DMS79 (cell line): ENCODE data around the gene DNAAF8.

Source experiments
- DNase-seq: peaks from one replicate; lab custom pipeline; 2025; lab: John Stamatoyannopoulos, UW

Gene DNAAF8

GRCh38 chr16:4734063-4734729 lies at the start of gene DNAAF8, which contains the start of gene ANKS3:
Gene DNAAF8, plus strand, starts transcription at chr16:4734537. Its CDS starts 1,978 bp downstream, at chr16:4736515.
Gene ANKS3, minus strand, starts transcription at chr16:4734271. Its CDS starts 4,122 bp downstream, at chr16:4730149.
- DNase-seq = peak; percentile 85

DNA sequence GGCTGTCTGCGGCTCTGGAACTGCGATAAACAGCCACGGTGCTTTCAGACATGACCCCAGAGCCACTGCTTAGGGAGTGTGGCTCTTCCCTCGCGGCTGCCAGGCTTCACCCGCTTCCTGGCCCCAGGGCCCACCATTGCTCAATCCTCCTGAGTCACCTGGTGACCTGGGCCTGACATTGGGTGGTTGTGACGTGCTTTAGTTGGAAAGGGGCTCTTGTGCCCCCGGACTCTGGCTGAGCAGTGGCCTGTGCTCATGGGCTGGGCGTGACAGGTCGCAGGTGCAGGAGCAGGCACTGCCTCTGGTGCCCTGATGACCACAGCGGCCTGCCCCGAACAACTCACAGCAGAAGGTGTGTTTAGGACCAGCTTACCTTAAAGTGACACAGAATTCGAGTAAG lies 49.6 kb upstream of the DNAAF8 start:
- DNase-seq = no peak

- no peak for DNase-seq
Measured at GRCh38 chr16:4685292-4685691, 49.0 kb upstream of the DNAAF8 start.

- no peak for DNase-seq
Measured at GRCh38 chr16:4685776-4686496, 48.4 kb upstream of the DNAAF8 start.

DNA sequence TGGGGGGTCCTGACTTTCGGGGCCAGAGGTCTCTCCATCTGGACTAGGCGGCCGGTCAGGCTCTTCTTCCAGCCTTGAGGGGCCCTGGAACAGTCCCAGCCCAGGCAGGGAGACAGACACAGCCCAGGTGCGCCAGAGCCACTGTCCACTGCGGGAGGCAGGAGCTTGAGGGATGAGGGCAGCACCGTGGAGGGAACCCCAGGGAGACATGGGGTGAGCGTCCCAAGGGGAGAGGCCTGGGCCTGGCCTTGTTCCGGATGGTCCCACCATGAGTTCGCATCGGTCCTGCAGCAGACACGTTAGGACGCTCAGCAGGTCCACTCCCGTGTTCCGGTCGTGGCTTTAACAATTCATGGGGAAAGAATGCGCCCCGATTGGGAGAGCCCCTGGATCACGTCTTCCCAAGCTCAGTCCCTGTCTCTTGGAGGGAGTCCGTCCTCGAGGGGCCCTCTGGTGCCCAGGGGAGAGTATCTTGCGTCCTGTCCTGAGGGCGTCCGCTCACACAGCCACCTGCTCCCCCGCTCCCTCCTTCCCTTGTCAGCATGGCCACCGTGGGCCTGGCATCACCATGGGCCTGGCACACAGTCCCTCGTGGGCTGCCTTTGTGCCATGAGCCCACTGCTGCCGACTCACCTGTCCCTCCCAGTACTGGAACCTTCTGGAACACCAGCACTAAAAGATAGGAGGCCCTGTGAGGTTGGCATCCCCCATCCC lies 47.7 kb upstream of the DNAAF8 start:
- no peak for DNase-seq

DNA sequence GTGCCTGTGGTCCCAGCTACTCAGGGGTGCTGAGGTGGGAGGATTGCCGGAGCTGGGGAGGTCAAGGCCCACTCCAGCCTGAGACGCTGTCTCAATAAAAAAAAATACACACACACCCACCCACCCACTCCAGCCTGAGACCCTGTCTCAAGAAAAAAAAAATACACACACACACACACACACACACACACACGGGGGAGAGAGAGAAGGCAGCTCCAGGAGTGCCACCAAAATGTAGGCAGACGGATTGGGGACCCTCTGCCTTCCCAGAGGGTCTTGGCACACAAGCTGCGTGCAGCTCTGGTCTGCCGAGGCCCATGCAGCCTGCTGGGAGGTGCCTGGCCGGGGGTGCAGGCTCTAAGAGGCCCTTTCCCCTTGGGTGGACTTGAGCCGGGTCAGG lies 46.9 kb upstream of the DNAAF8 start:
- DNase-seq = no peak

DNA sequence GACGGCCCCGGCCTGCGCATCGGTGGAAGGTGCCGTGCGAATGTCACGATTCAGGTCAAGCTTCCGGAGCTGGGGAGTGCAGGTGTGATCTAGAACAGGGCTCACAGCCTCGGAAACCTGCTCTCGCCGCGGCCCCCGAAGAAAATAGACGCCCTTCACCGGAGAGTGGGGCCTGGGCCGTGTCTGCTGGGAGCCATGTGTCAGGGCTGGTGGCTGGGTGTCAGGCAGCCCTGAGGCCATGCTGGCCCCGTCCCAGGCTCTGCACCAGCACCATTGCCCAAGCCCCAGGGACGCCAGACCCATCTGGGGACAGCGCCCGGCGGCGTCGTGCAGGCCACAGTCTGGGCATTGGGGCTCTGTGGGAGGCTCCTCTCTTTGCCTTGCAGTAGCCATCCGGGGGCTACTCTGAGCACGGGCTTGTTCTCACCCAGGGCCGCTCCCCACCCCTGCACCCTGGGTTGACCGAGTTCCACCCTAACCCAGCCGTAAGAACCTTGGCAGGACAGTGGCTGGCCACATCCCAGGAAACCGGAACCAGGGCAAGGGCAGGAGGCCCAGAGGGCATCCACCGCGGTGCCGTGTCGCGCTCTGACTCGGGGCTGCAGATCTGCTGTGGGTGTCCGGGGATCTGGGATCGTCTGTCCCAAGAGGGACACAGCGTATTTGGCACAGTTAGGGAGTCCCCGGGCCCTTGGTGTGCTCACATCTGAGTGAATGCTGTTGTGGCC lies 46.2 kb upstream of the DNAAF8 start:
- DNase-seq = no peak

GRCh38 chr16:4688674-4689045 lies 45.7 kb upstream of the DNAAF8 start:
- DNase-seq = no peak

- no peak for DNase-seq
Measured at GRCh38 chr16:4689091-4689671, 45.2 kb upstream of the DNAAF8 start.

- DNase-seq = no peak
Measured at GRCh38 chr16:4689864-4690704, 44.3 kb upstream of the DNAAF8 start.

DNA sequence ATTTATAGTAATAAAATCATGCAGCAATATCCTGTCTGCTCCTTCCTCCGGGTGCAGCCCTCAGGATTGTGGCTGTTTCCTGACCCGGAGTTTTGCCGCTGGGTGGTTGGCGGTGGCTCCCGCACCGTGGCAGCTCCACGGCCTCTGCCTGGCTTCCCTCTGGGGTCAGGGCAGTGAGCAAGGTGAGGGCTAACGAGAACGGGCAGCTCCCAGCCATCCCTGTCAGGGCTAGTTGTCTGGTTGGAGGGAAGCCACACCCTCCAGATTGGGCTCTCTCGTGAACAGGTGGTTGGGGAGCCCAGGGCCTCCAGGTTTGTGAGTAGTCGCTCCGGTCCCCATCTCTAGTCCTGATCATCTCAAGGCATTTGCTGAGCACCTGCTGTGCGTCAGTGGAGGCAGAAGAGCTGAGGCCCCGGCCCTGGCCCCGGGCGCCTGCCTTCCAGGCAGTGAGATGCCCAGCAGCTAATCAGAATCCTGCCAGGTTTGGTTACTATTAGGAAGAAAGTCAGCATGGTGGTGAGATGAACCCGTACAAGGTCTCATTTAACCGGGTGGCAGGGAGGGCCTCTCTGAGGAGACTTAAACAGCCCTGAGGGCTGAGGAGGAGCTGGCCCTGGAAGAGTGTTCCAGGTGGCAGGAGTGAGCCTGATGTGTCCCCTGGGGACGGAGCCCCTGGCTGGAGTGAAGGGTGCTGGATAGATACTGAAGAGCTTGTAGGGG lies 43.2 kb upstream of the DNAAF8 start:
- no peak for DNase-seq

GRCh38 chr16:4691666-4692412 lies 42.5 kb upstream of the DNAAF8 start:
- no peak for DNase-seq

- no peak for DNase-seq
Measured at GRCh38 chr16:4692460-4693295, 41.7 kb upstream of the DNAAF8 start.

DNA sequence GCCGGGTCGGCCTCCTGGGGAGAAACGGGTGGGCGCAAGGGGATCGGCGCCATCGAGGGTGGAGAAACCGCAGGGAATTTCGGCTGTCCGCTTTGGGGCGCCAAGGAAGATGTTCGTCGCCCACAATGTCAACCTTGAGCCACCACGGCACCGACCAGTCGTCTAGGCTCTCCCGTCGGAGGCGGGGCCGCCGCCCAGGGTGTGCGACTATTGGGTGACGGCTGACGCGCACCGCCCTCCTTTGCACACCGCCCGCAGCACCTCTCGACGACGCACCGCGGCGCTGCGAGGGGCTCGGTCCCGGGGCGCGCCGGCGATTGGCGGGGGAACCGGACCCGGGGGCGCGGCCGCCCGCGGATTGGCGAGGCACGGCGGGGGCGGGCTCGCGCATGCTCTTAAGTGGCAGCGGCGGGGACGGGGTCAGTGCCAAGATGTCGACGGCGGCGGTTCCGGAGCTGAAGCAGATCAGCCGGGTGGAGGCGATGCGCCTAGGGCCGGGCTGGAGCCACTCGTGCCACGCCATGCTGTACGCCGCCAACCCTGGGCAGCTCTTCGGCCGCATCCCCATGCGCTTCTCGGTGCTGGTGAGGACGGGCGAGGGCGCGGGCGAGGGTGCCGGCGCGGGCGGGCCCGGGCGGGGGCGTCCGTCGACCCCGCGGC lies 40.9 kb upstream of the DNAAF8 start, which contains the start of gene NUDT16L1:
Gene NUDT16L1, plus strand, starts transcription at position 267 of the 660 bp plus-strand sequence. Its CDS starts 165 bp downstream, at position 432.
- DNase-seq = peak; percentile 82

DNA sequence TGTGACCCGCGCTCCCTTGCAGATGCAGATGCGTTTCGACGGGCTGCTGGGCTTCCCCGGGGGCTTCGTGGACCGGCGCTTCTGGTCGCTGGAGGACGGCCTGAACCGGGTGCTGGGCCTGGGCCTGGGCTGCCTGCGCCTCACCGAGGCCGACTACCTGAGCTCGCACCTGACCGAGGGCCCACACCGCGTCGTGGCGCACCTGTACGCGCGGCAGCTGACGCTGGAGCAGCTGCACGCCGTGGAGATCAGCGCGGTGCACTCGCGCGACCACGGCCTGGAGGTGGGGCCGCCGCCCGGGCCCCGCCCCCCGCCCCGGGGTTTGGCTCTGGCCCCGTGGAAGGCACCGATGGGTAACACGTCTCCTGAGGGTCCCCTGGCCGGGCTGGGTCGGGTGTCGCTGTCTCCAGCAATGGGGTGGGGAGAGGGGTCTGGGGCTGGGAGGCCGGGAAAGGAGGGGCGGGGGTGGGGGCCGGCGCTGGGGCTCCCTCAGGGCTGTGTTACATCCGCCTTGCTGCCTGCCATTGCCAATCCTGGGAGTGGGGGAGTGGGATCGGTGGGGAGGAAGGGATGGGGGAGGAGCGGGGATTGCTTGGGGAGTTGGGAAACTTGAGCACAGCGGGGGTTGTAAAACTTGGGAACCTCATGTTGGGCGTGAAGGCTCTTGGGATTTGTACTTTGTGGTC lies 40.2 kb upstream of the DNAAF8 start:
- no peak for DNase-seq

GRCh38 chr16:4694642-4695451 lies 39.5 kb upstream of the DNAAF8 start:
- no peak for DNase-seq
